GM21737 (cell line): Measurements from ENCODE around the gene ARHGAP6.
A peak's percentile ranks its signal among the peaks of the same experiment; 100 is the strongest.
"Not testable (repeated sequence)": the region's sequence is repeated elsewhere in the genome, so short reads cannot be mapped to it uniquely, and the experiment has no call there.

Experiments used
- ATAC-seq: cut with Tn5 transposase; IDR thresholded peaks from one replicate; pipeline ENCODE4 v1.9.1; 2021; ENCODE audit warnings: mild to moderate bottlenecking, moderate library complexity; ENCODE audit not compliant: unreplicated experiment

ARHGAP6 gene

DNA sequence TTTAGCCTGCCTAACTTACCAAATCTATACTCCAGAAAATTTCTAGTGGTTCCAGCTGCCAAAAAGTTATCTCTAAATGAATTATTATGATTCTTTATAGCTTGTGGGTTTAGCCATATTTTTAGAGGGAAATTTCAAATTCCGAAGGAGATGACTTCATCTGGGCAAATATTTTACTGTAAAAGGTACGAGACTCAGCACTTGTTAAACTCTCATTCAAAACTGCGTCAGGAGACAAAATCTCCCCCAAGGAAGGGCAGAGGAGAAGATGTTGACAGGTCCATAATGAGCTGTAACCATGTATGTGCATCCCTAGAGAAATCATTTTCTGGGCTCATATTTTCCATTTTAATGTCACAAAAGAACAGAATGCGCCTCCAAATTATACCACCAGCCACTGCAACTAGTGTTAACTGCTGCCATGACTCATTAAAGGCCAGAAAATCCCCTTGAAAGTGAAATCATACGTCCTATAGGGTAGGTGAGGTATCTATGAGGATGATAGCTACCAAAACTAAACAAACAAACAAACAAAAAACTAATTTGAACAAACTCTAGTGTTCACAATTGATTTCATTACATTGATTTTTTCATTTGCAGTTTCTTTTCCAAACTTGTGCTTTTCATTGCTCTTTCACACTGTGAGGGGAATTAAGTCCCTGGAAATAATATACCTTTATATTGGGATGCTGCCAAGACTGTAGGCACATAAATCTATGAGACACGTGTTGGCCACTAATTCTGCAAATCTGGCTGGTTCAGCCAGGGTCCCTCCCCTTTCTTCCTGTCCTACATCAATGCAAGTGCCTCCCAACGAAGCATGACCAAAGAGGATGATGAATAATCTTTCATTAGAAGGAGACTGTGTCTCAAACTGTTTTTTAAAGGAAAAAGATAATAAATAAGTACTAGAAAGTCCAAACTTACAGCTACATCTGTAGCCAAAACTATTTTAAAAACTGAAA lies 85.8 kb downstream of the ARHGAP6 start:
- no peak for ATAC-seq

DNA sequence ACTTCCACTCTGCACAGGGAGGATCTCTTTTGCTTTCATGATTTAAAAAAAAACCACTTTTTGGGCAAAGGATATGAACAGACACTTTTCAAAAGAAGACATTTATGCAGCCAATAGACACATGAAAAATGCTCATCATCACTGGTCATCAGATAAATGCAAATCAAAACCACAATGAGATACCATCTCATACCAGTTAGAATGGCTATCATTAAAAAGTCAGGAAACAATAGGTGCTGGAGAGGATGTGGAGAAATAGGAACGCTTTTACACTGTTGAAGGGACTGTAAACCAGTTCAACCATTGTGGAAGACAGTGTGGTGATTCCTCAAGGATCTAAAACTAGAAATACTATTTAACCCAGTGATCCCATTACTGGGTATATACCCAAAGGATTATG lies 87.4 kb downstream of the ARHGAP6 start:
- not testable (repeated sequence) for ATAC-seq

DNA sequence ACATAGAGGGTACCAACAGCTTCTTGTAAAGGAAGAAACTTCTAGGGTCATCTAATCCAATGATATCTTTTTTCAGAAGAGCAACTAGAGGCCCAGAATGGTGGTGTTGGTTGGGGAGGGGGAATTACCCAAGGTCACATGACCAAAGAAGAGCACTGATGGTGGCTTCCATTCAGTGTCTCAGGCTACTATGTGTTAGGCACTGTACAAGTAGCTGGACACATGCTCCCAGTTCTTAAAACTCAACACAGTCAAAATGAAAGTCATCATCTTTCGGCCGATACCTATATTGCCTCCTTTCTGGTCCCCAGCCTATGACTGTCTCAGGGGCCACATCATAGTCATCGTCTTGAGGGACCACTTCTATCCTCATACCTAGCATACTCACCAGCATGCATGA lies 88.1 kb downstream of the ARHGAP6 start:
- no peak for ATAC-seq

DNA sequence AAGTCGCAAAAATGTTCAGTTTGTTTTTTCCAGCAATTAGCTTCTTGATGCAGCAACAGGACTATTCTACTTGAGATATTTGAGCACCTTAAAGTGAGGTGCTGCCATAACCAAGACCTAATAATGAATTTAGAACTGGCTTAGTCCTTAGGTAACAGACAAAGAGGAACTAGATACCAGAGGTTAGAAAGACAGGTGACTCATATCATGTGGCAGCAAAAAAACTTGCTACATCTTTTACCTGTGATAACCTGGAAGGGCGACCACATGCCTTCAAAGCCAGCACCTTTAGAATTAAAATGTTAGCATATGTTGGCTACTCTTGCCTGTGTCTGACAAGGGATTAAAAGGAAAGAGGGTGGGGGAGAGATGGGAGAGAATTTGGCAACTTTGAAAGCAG lies 90.4 kb downstream of the ARHGAP6 start:
- no peak for ATAC-seq

DNA sequence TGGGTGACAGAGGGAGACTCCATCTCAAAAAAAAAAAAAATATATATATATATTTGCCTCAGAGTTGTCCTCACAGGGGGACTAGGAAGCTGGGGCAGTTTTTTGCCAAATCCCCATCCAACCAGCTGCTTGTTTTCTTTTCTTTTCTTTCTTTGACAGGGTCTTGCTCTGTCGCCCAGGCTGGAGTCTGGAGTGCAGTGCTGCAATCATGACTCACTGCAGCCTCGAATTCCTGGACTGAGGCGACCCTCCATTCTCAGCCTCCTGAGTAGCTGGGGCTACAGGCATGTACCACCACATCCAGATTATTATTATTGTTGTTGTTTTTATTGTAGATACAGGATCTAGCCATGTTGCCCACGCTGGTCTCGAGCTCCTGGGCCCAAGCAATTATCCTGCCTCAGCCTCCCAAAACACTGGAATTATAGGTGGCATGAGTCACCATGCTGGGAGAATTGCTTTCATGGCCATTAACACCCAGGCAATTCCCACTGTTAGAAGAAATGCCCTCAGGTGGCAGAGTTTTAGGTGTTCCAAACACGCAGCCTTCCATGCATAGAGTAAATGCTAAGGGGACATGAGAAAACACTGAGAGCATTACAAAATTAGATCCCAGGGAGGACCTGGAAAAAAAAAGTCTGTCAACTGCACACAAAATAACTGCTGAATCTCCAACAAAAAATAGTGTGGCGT lies 98.0 kb downstream of the ARHGAP6 start:
- no peak for ATAC-seq

DNA sequence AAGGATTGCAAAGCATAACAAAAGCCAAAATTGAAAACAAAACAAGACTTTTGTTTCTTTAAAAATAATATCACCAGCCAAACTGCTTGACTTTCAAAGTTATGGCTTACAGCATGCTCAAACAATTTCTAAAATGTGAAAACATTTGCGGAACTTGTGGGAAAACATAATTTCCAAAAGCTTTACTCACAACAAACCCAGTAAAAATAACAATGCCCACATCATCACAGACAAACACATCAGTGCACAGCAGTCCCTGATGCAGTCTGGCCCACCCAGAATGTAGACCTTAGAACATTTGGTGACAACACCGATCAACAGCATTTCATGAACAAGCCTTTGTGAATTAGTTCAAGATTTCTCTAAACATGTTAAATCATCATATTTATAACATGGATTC lies 98.9 kb downstream of the ARHGAP6 start:
- ATAC-seq = no peak

DNA sequence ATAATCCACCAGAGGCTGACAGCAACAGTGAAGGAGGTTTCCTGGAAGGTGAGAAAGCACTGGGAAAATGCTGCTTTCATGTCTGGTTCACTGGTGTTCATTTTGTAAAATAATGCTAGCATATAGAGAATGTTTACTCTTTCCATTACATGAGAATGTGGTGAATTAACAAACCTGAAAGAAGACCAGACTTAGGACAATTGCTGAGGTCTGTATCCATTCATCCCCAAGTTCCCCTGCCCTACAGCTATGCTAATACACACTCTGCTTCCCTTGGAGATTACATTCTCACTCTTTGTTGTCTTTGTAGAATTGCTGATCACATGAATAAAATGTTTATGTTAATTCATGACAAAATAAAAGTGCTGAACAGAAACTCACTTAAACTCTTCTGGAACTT lies 99.5 kb downstream of the ARHGAP6 start:
- ATAC-seq = no peak

DNA sequence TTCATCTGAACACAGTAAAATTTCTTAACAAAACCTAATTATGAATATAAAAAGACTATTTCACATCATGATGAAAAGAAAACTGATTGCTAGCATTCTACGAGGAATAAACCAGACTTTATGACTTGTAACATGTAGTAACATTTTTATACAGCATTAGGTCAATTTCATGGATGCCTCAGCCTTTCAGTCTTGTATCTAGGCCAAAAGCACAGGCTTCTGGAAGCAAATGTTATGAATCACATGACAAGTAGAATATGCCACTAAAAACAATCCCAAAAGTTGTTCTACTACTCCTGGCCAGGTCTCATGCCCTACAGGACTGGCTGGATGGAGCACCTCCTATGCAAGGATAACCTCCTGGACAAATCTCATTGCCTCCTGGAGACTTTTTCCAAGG lies 101.2 kb downstream of the ARHGAP6 start:
- ATAC-seq = no peak

DNA sequence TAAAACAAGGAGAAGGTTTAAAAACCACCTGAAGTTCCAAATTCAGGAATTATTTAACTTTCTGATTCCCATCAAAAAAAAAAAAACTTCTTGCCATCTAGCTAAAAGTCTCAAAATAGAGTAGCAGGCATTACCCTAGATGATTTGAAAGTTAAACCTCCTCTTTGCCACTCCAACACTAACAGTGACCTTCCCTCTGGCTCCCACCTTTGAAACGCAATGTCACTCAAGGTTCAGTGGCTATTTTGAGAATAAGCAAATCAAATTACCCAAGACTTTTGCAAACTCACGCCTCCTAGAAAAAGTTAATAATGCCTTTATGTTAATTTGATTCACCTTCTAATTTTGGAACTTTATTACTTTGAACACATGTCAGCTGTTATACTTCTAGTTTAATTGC lies 103.2 kb downstream of the ARHGAP6 start:
- ATAC-seq = no peak

DNA sequence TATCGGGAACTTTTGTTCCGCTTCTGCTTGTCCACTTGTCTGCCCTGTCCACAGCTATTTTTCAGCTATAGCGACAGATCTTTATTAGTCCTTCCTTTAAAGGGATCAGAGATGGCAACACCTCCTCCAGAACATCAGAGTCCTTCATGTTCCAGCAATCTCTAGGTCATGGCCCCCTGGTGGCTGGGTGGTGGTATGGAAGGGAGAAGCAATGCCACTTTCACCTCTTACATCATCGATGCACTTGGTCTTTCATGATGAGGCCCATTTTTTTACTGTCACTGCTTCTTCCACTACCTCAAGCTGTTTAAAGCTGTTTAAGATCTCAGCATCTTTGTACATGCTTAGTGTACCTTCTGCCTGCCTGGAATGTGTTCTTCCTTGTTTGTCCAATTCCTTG lies 106.7 kb downstream of the ARHGAP6 start:
- ATAC-seq = no peak

DNA sequence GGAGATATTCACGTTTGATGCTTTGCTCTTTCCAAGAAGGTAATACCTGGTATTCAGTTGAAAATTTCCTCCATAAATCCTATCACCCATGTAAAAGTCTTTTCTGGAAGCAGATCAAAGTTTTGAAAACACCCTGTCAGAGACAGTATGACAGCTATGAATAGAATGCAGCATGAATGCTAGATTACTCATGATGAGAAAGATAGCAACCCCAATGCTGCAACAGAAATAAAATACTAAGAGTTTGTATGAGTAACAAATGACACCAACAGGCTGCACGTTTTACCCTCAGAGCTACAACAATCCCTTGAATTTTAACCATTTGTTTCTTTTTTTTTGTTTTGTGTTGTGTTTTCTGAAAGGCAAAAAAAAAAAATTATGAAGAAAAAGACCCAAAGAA lies 108.6 kb downstream of the ARHGAP6 start:
- no peak for ATAC-seq

DNA sequence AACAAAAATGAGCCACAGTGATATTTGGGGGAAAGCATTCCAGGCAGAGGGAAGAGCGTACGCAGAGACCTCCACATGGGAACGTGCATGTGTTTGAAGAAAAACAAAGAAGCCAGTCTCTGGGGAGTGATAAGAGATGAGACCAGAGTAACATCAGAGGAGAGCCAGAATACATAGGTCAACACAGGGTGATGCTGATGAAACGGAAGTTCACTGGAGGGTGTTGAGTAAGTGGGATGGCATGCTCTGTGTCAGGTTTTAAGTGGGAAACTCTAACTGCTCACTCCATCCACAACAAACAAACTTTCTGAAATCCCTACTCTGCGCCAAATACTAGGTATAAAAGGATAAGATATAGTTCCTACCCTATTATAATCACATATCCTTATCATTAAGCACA lies 110.0 kb downstream of the ARHGAP6 start:
- ATAC-seq = no peak

DNA sequence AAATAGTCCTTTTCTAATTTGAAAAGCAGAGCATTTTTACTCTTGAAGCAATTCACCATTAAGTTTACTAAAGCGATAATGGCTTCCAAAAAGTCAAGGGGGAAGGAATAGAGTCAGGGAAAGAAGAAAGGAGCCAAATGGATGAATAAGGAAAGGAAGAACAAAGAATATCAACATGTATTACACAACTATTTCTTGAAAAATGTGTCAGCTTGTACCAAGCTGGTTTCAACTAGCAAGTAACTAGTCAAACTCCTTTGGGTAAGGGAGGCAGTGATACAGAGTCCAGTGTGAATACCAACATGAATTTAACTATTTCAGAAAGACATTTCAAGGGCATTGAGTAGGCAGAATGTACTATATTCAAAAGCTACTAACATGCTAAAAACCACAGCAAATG lies 112.1 kb downstream of the ARHGAP6 start:
- no peak for ATAC-seq

DNA sequence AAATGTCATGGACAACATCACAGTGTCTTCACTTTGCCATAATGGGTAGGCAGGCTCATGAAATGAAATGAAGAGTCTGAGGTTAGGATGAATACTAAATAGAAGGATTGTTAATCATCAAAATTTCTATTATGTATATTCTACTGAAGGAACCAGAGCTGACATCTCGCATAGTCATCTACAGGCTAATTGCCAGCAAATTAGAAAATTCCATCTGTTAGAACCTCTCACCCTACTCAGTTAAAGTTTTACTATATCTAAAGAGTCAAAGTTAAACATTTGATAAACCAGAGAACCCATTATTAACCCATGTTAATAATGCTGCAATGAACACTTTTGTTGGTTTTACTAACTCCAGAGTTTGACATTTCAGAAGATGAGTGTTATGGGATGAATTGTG lies 114.6 kb downstream of the ARHGAP6 start:
- ATAC-seq = no peak

DNA sequence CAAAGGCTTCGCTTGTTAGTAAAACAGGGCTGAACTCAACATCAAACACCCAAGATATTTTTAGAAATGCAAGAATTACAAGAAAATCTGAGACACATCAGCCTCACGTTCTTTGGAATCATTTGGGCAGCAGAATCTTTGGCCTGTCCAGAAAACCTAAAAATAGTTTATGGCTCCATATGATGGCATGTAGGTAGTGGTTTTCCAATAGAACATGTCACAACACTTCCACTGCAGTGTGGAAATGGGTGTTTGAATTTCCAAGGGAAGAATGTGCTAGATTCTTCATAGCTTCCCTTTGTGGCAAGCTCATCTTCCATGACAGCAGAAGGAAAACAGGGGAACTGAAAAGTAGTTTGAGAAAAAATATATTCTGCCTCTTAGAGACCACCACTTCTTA lies 118.8 kb downstream of the ARHGAP6 start:
- no peak for ATAC-seq

DNA sequence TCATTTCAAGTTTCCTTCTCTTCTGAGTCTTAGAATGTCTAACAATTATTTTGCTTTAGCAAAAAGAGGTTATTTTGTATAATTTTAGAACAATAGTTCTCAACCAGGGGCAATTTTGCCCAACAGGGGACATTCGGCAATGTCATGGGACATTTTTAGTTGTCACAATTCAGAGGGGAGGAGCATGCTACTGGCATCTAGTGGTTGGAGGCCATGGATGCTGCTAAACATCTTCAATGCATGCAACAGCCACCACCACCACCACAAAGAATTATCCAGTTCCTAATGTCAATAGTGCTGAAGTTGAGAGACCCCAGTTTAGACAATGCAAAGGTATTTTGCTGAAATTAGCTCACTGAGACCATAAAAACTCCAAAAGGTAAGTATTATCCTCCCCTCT lies 122.5 kb downstream of the ARHGAP6 start:
- ATAC-seq = no peak

DNA sequence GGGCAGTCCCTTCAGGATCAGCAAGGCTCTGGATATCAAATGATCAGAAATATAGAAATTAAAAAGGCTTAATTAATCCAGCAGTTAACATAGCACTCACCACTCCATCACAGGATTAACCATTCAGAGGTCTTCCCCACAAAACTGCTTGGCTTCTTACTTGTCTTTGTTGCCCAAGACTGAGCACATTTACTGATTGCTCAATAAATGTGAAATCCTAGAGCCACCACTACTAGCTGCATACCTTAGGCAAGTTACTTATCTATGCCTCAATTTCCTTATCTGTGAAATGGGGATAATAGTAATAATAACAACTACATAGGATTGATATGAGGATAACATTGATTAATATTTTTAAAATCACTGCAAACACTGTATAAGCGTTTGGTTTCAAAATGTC lies 124.2 kb downstream of the ARHGAP6 start:
- no peak for ATAC-seq

DNA sequence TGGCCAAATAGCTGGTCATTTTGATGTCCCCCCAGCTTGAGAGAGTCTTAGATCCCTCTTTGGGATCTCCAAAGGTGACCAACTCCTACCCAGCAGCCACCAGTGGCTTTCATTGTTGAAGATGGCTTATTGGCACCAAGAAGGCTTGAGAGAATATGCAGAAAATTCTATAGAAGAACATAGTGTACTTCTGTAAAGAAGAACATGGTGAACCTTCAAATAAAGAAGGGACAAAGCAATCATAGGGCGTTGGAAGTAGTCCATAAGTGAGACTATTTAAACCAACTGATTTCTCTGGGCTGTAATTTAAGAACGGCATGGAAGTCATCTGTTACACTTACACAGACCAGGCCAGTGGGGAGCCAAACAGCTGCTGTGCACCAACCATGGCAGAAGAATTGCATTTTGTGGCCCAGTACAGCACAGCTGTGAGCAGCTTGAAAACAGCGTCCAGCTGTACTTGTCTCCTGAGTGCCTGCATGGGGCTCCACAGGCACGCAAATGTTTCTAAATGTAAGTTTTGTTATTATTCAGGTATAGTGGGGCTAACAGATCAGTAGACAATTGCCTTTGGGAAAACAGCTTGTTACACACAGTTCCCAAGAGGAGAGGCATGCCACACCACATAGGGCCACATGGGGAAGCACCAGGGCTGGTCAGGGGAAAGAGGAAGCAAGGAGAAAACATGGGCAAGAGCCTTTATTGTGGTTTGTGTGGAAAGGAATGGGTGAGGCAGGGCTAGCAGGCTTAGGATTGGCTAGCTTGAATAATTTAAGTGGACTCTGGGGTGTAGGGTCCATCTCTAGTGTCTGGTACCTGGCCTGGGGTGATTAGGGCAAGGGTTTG lies 125.0 kb downstream of the ARHGAP6 start:
- ATAC-seq = peak; percentile 67

DNA sequence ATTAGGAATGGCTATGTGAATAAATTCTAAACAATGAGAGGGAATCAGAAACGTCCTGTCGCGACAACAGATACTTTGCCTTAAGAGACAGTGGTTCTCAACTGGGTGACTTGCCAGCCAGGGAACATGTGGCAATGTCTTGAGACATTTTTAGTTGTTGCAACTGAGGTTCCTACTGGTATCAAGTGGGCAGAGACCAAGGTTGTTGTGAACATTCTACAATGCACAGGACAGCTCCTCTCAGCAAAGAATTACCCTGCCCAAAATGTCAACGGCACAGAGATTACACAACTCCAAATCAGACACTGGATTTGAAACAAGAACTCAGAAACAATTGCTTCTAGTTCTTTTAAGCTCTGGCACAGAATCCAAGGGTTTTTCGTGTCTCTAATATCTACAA lies 128.6 kb downstream of the ARHGAP6 start:
- no peak for ATAC-seq

DNA sequence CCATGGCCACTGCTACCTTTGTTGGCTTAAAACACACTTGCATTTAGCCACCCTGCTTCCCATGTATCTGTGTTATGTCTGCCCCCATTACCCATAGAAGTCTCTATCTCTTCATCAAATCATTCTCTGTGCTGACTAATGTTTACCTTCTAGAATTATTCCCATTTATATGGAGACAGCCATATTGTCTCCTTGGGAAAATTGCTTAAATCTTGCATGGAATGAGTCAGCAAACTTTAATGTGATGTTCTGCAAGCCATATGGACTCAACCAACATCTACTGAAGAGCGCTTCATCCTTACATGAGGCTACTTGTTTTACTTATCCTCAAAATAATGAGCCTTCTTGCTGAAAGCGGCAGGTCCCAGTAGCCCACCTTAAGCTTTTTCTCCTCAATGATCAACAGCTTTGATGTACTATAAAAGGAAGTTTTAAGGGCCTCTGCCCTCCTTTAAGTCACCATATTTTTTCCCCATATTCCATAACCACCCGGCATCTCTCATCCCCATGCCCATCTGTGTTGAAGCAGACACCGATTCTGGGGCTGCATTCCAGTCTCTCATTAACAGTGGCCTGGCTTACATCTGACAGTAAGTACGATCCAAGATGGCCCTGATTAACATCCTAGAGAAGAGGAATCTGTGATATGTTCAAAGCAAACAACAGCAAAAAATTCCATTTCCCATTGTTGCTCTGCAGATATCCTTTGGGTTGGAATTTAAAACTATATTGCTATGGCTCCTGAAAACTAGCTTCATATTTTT lies 130.4 kb downstream of the ARHGAP6 start:
- no peak for ATAC-seq

DNA sequence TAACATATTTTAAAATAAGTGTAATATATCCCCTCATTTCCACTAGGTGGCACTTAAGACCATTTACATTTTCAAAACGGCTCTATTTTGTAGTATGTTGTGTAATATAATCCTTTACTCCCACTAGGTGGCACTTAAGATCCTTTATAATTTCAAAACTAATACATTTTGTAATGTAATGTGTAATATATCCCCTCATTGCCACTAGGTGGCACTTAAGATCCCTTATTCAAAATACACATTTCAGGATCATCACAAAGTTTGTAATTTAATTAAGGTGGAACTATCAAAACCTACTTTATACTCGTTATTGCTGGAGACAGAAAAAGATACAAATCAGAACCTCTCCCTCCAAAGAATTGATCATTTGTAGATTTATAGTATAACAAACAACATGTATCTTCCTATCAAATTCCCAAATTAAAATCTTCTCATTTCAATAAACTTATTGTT lies 132.5 kb downstream of the ARHGAP6 start:
- ATAC-seq = peak; percentile 75
